Thoracic aorta (tissue), 2 donors: ENCODE measurements around the gene BCAS3. TPM values are rescaled to one million over a fixed set of nuclear protein-coding genes. Genes with fewer than 3 reads are reported as not detected.

ENCODE experiments used
- ATAC-seq: fragments of 150-250 bp; one replicate; pipeline ENCODE4 v1.8.0; 2017; ENCODE audit warnings: low read depth; ENCODE audit not compliant: insufficient number of reproducible peaks, low FRiP score
- DNase-seq: peaks from one replicate; pipeline ENCODE4 v3.0.0-alpha.2; 2020; ENCODE audit warnings: low spot score
- H3K27ac ChIP-seq, 2 donors: fragments of 200-600 bp; sonication (generic); 1 replicate in 1 of 2; 2 replicates in 1 of 2; pipeline ENCODE4 v1.5.1; 2016; ENCODE audit warnings: mild to moderate bottlenecking in 2 of 2, moderate library complexity in 2 of 2
- H3K27me3 ChIP-seq: fragments of 200-600 bp; sonication (generic); replicated peaks from 2 replicates; pipeline ENCODE4 v1.6.0; 2016; ENCODE audit warnings: mild to moderate bottlenecking; ENCODE audit not compliant: insufficient read depth
- H3K36me3 ChIP-seq: fragments of 200-600 bp; sonication (generic); one replicate; pipeline ENCODE4 v1.5.1; 2016
- H3K4me1 ChIP-seq, 2 donors: fragments of 200-600 bp; sonication (generic); 1 replicate in 1 of 2; 2 replicates in 1 of 2; pipeline versions ENCODE4 v1.5.1 to v1.6.0; 2016; ENCODE audit warnings: low read depth in 2 of 2, mild to moderate bottlenecking in 1 of 2; ENCODE audit not compliant: control insufficient read depth in 1 of 2
- H3K4me3 ChIP-seq: fragments of 200-600 bp; sonication (generic); 2 replicates; pipeline ENCODE4 v1.5.1; 2016; ENCODE audit warnings: mild to moderate bottlenecking
- H3K9me3 ChIP-seq: fragments of 200-600 bp; sonication (generic); 2 replicates; pipeline ENCODE4 v1.5.1; 2016
- CTCF ChIP-seq: fragments of 200-600 bp; sonication (generic); IDR thresholded peaks from one replicate; pipeline ENCODE4 v1.5.1; 2019; ENCODE audit warnings: antibody characterized with exemption
- total RNA-seq, 2 donors: library from RNA; depleted of rRNA; stranded (reverse); fragments of >200 nt; gene quantifications; one replicate each; pipeline versions ENCODE4 v1.1.0 to v1.2.3, GENCODE V29; 2016

Gene BCAS3
- total RNA-seq, 2 donors from 2014 or later = 35.1 to 69.3 TPM

GRCh38 chr17:60959696-60960095, 282.0 kb downstream of the BCAS3 start:
- DNase-seq = no peak
- no peaks in the 10 kb centered on the region for H3K4me1 ChIP-seq
- no peaks in the 10 kb centered on the region for H3K27me3 ChIP-seq
- H3K27ac ChIP-seq = no peak overlapping the region
- ATAC-seq = no peak
- H3K4me3 ChIP-seq = no peak overlapping the region
- peaks cover 9% of the 10 kb centered on the region for H3K9me3 ChIP-seq
- TF ChIP-seq CTCF = no peak
- peaks cover 3% of the 10 kb centered on the region for H3K36me3 ChIP-seq

- H3K4me1 ChIP-seq = no peaks in the 10 kb centered on the region
- no peaks in the 10 kb centered on the region for H3K27me3 ChIP-seq
- no peak for TF ChIP-seq CTCF
- H3K27ac ChIP-seq = no peak overlapping the region
- no peak overlapping the region for H3K4me3 ChIP-seq
- peaks cover 3% of the 10 kb centered on the region for H3K36me3 ChIP-seq
- ATAC-seq (no peak), DNase-seq (no peak)
- H3K9me3 ChIP-seq = peaks cover 9% of the 10 kb centered on the region
Observed at GRCh38 chr17:60960398-60961065, 282.9 kb downstream of the BCAS3 start.

- ATAC-seq (no peak), DNase-seq (no peak)
- peaks cover 3% of the 10 kb centered on the region for H3K36me3 ChIP-seq
- no peak overlapping the region for H3K4me3 ChIP-seq
- no peak overlapping the region for H3K27ac ChIP-seq
- peaks cover 16% of the 10 kb centered on the region for H3K9me3 ChIP-seq
- no peak for TF ChIP-seq CTCF
- H3K27me3 ChIP-seq = no peaks in the 10 kb centered on the region
- H3K4me1 ChIP-seq = no peaks in the 10 kb centered on the region
Observed at GRCh38 chr17:60964160-60964559, 286.5 kb downstream of the BCAS3 start.

- no peaks in the 10 kb centered on the region for H3K36me3 ChIP-seq
- H3K4me1 ChIP-seq = no peaks in the 10 kb centered on the region
- H3K27me3 ChIP-seq = no peaks in the 10 kb centered on the region
- peaks cover 7% of the 10 kb centered on the region for H3K9me3 ChIP-seq
- no peak for TF ChIP-seq CTCF
- H3K4me3 ChIP-seq = no peak overlapping the region
- no peak overlapping the region for H3K27ac ChIP-seq
- no peak for ATAC-seq
- no peak for DNase-seq
Observed at GRCh38 chr17:60968266-60968665, 290.6 kb downstream of the BCAS3 start.

GRCh38 chr17:60969500-60970037, 291.9 kb downstream of the BCAS3 start:
- no peak overlapping the region for H3K27ac ChIP-seq
- no peak for ATAC-seq
- TF ChIP-seq CTCF = no peak

More at GRCh38 chr17:60969500-60970037, 291.9 kb downstream of the BCAS3 start:
- H3K36me3 ChIP-seq = no peaks in the 10 kb centered on the region
- H3K4me1 ChIP-seq = no peaks in the 10 kb centered on the region
- no peak overlapping the region for H3K4me3 ChIP-seq
- no peaks in the 10 kb centered on the region for H3K27me3 ChIP-seq
- no peak for DNase-seq
- peaks cover 7% of the 10 kb centered on the region for H3K9me3 ChIP-seq
